ENCODE data around the gene SLC12A4.
"Not testable (repeated sequence)": the region's sequence is repeated elsewhere in the genome, so short reads cannot be mapped to it uniquely, and the experiment has no call there.

The SLC12A4 gene

DNA sequence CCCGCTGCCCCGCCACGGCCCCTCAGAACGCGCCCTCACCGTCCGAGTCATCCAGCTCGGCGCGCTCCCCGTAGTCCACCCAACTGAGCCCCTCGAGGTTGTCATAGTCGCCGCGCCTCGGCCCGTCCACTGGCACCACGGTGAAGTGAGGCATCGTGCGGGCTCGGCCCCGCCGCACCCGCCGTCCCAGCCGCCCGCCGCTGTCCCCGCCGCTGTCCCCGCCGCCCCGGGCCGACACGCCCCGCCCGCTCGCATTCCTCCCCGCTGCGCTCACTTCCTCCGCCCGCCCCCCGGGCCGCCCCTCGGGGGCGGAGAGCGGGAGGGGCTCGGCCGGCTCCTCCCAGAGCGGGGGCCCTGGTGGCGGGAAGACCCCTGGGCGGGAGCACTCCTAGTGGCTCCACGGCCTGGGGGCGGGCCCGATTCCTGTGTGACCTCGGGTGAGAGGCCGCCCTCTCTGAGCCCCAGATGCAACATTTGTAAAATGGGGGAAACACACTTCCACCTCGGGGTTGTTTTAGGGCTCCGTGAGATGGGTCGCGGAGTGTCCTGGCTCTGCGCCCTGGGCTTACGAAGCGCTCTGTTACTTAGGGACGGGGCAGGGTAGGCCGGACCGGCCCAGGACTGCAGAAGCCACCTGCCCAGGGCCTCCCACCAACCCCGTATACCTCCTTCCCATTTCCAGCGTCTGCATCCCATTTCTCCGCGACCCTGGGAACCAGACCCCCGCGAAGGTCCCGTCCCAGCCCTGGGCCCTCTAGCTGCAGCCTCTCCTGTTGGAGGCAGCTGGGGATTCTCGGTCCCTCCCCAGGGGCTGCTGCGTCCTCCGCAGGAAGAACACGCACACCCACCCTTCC, at the start of gene SLC12A4:
SLC12A4 (minus strand) TSS at position 238 of the 854 bp plus-strand sequence; CDS start at position 154, 84 bp downstream.
- DNase-seq: peak; percentile 43

DNA sequence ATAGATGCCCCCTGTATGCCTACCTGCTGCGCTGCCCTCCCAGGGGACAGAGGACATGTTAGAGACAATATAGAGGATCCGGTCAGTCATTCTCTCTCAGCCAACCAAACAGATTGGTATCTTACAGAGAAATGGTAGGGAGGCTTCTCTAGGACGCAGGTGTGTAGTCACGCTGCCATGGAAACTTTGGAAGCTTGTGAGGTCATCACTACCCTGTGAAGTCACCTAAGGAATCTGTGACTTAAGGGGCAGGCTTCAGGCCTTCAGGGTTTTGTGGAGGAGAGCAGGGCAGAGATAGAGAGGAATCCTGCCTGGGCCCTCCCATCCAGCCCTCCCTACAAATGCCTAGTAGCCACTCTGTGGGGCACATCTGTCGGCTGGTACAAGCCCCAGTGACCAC, 47.2 kb upstream of the SLC12A4 start, which contains the start of gene DPEP2NB:
DPEP2NB (minus strand) TSS at position 231 of the 400 bp plus-strand sequence; CDS start at position 90, 141 bp downstream.
- DNase-seq: no peak

DNA sequence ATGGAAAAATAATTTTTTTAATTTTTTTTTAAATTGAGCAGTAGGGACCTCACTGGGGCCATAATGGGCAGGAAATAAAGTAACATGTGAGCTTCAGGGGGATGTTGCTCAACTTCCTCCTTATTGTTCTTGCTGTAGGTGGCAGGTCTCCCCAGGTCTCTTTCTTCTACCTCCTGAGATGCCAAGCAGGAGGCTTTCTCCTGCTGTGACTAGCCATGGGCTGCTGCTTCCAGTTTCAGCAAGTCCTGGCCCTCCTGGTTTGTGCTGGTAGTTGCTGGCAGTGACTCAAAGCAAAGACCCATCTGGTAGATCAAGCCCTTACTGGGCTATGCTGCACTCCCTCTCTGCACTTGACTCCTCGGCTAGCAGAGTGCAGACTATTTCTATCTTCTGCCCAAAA, 45.0 kb upstream of the SLC12A4 start:
- DNase-seq: peak; percentile 39

DNA sequence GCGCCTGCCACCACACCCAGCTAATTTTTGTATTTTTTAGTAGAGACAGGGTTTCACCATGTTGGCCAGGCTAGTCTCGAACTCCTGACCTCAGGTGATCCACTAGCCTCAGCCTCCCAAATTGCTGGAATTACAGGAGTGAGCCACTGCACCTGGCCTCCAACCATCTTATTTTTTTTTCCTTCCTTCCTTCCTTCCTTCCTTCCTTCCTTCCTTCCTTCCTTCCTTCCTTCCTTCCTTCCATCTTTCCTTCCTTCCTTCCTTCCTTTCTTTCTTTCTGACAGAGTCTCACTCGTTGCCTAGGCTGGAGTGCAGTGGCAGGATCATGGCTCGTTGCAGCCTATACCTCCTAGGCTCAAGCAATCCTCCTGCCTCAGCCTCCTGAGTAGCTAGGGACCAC, 41.4 kb upstream of the SLC12A4 start:
- not testable (repeated sequence) for DNase-seq

DNA sequence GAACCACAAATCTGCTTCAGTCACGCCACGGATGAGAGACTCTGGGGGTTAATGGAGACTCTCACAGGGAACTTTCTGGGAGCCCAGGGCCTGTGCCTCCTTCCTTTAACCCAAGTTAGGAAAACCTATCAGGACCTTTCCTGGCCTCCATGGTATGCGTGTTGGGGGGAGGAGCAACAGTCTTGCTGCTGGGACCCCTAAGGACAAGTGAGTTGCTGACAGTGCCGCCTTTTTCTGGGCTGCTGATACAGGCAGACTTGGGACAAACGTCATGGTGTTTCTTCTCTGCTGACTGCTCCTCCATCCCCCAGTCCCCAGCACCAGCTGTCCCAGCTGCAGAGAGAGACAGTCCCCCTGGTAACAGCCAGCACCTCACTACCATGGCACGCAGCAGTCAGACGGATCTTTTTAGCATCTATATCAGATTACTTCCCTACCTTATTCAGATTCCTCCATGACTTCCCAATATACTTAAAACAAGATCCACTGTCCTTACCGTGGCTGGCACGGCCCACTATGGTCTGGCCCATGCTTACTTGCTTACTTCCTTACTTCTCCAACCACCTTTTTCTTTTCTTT, 40.8 kb upstream of the SLC12A4 start:
- DNase-seq: no peak

DNA sequence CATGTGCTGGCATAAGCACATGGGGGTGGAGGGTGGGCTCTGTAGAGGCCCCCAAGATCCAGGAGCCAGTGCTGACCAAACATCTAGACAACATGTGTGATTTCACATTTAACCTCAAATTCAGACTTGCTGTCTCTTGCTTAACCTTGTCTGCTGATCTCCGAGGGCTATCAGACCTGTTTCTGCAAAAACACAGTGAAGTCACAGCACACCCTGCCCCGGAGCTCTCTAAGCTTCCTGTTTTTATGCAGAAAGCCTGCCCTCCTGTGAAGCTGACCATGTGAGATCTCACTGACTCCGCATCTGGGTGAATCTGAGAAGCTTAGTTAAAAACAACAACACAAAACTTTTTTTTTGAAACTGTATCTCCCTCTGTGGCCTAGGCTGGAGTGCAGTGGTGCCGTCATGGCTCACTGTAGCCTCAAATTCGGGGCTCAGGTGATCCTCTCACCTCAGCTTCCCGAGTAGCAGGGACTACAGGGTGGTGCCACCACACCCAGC, 37.4 kb upstream of the SLC12A4 start:
- peak; percentile 68 for DNase-seq

DNA sequence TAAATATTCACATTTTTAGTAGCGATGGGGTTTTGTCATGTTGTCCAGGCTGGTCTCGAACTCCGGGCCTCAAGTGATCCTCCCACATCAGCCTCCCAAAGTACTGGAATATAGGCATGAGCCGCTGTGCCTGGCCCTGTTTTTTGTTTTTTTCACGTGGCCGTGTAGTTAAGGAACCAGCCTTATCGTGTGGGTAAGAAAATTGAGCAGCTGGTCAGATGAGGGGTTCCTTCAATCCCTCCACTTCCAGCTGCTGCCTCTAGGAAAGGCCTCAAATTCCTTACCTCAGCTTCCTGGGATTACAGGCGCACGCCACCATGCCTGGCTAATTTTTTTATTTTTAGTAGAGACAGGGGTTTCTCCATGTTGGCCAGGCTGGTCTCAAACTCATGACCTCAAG, 36.8 kb upstream of the SLC12A4 start:
- DNase-seq: no peak

DNA sequence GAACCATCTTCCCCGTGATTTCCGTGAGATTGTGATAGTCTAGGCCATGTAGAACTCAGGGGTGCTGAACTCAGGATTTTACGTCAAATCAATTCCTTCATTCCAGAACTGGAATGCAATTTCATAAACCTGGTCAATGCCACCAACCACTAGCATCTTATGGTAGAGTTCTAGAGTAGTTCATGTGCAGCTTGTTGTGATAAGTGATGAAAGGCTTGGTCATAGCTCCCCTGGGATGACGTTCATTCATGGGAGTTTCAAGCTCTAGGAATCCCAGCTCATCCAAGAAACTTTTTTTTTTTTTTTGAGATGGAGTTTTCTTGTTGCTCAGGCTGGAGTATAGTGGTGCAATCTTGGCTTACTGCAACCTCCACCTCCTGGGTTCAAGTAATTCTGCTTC, 34.6 kb upstream of the SLC12A4 start:
- no peak for DNase-seq

DNA sequence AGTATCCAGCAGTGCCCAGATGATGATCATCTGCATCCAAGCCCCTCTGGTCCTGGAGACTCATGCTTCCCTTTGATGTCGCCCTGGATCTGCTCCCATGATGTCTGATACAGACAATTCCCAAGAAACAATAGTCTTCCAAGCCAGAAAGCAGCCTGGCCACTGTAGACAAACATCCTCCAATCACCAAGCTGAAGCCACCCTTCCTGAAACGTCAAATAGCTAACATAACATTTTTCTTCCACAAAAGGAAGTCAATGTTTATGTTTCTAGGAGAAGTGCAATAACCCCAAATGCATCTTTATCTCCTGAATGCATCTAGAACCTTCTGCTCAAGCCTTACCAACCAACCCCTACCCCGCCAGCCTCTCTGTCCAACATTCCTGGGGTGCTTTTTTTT, 32.0 kb upstream of the SLC12A4 start:
- no peak for DNase-seq

DNA sequence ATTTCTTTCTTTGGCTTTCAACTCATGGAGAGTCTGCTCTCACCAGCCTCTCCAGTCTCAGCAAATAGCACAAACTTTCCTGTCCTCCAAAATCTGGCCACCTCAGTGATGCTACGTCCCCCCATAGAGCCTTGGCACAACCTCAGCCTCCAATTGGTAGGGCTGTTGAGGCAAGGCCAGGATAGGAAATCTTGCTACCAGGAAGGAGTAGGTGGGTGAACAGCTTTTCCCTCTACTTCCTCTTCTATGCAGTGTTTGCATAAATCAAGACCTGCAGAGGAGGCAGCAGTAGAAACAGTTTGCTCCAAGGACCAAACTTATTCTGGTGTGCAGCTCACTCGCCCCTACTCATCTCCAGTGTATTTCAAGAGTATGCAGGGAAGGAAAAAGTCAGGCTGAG, 31.5 kb upstream of the SLC12A4 start:
- DNase-seq: peak; percentile 16

DNA sequence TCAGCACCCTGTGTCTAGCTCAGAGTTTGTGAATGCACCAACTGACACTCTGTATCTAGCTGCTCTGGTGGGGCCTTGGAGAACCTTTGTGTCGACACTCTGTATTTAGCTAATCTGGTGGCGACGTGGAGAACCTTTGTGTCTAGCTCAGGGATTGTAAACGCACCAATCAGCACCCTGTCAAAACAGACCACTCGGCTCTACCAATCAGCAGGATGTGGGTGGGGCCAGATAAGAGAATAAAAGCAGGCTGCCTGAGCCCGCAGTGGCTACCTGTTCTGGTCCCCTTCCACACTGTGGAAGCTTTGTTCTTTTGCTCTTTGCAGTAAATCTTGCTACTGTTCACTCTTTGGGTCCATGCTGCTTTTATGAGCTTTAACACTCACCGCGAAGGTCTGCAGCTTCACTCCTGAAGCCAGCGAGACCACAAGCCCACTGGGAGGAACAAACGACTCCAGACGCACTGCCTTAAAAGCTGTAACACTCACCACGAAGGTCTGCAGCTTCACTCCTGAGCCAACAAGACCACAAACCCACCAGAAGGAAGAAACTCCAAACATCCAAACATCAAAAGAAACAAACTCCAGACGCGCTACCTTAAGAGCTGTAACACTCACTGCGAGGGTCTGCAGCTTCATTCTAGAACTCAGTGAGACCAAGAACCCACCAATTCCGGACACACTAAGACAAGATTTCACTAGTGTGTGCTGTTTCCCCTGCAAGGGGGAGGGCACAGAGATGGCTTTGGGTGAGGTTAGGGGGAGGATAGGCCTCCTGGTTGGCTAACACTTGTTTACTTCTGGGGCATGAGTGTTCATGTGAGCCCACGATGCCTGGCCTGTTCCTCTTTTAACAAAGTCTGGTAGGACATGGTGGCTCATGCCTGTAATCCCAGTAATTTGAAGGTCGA, 30.6 kb upstream of the SLC12A4 start, which contains the start of gene DPEP2:
DPEP2 (minus strand) TSS at position 706 of the 910 bp plus-strand sequence. CDS start 6,272 bp downstream, outside the sequence.
- DNase-seq: peak; percentile 77

DNA sequence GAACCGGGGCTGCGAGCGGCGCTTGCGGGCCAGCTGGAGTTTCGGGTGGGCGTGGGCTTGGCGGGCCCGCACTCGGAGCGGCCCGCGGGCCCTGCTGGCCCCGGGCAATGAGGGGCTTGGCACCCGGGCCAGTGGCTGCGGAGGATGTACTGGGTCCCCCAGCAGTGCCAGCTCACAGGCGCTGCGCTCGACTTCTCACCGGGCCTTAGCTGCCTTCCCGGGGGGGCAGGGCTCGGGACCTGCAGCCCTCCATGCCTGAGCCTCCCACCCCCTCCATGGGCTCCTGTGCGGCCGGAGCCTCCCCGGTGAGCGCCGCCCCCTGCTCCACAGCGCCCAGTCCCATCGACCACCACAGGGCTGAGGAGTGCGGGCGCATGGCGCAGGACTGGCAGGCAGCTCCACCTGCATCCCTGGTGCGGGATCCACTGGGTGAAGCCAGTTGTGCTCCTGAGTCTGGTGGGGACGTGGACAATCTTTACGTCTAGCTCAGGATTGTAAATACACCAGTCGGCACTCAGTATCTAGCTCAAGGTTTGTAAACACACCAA, 29.9 kb upstream of the SLC12A4 start:
- DNase-seq: not testable (repeated sequence)

DNA sequence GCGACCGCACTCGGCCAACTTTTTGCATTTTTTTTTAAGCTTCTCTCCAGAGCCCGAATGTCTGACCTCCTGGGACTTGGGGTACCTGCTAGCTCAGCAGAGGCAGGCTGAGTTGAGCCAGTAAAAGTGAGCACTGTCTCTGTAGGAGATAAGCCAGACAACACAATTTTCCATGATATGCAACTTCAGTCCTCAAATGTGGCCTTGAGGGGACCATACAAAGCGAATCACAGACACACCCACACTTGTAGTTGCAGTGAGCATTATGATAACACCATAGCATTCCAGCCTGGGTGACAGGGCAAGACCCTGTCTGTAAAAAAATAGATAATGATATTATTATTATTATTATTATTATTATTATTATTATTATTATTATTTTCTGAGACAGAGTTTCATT, 28.2 kb upstream of the SLC12A4 start:
- no peak for DNase-seq

DNA sequence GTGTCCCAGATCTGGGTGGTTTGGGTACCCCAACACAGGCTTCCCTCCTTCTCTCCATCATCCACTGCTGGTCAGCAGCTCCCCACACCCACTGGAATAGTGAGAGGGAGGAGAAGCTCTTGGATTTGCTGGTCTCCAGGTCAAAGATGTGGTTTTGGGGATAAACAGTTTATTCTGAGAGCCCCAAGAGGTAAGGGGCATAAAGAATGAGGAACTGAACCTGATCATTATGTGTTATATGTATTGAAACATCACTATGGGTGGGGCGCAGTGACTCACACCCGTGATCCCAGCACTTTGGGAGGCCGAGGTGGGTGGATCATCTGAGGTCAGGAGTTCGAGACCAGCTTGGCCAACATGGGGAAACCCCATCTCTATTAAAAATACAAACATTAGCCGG, 27.0 kb upstream of the SLC12A4 start:
- DNase-seq: no peak

DNA sequence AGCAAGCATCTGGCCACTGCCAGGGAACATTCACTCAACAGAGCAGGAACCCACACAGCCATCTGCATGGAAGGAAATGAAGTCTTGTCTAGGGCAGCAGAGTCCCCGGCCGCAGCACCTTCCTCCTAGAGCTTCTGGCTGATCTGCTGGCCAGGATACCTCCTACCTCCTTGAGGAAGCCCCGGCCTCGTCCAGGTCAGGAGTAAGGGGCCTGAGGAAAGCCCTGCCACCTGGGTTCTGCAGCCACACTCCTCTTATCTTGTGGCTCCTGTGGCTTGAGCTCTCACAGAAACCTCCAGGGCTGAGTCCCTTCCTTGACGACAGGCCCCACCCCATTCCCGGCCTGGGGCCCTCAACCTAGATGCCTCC, 25.6 kb upstream of the SLC12A4 start:
- DNase-seq: not testable (repeated sequence)

DNA sequence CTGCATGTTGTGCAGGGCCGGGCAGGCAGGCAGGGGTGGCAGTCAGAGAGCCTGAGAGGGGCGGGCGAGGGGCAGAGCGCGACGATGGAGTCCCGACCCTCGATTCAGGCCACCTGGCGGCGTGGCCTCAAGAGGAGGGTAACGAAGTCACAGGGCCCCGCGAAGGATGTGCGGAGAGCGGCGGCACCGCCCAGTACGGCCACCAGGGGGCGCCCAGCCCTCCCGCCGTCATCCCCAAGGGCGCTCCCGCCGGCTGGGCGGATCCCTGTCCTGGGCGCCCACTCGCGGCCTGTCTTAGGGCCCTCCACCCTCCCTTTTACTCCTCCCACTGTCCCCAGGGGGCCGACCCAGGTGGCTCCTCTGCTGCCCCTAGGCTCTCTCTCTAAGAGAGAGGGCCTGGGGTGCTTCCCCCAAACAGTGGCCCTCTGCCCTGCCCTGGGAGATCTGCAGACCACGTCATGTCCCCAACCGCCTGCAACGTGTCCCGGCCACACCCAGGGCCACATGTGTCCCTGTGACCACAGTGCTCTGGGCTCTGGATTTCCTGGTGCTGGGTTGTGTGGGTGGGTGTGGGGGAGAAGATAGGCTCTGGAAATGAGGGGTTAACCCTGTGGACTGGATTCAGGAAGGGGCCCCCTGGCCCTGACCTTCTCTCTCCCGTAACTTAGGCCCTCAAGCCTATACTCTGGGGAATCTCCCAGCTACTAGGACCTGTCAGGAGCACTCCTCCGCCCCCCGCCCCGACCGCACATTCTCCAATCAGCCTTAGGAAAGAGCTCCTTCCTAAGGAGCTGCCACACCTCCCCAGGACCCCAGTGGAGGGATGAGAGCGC, 25.0 kb upstream of the SLC12A4 start:
- DNase-seq: peak; percentile 73

DNA sequence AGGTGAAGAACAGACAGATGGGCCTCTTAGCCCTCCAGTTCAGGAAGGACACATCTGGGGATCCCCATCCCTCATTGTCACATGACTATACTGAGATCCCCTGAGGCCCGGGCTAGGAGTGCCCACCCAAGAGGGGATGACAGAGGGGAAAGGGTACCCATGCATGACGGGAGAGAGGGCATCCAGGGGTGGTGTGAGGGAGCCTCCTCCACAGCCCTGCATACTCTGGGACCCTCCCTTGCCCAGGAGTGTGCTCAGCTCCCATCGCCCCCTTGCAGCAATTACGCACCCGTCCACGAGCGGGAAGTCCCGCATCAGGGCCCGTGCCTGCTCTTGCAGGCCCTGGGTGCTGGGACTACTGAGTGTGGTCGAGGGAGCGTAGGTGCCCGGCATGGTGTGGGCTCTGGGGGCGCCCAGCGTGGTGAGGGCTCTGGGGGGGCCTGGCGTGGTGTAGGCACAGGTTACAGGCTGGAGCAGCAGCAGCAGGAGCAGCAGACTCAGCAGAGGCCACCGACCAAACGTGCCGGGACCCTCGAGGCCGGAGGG, 24.3 kb upstream of the SLC12A4 start:
- DNase-seq: no peak

DNA sequence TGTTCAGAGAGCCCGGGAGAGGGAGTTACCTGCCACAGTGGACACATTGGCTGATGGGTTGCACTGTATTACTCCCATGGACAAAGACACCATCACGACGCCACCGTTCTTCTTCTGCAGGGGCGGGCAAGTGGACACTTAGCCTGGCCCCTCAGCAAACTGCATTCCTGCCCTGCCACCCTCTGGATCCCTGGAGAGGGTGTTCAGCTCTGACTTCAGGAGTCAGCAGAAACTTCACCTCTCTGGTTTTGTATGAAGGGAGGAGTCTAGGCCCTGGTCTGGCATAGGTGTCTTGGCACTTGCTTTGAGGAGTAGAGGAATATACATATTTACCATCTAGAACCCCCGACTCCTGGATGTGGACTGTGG, 21.6 kb upstream of the SLC12A4 start:
- DNase-seq: no peak

DNA sequence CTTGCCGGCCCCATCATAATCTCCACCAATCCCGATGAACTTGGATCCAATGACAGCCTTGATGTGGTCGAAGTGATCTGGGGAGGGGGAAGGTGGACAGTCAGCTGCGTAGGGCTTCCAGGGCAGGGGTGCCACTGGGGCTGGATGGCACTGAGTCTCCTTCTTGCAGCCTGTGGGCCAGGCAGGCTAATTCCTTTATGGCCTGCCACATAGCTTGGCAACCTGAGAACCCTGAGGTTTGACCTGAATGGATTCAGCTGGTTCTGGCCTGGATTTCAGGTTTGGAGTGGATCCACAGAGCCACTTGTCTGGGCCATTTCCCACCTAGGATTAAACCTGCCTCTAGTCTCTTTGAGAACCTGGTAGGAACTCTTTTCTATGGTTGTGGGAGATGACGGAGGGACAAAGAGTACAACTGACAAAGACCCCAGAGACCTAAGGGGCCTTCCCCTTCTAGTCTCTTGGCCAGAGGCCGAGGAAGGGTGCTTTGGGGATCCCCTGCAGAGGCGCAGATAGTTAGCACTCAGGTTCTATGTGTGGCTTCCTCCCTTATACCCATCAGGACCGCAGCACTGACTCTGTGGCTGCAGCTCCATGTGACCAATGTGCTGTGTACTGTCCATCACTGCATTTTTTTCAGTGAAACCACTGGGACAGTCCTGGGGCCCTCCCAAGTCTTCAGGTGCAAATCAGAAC, 21.0 kb upstream of the SLC12A4 start:
- DNase-seq: no peak

DNA sequence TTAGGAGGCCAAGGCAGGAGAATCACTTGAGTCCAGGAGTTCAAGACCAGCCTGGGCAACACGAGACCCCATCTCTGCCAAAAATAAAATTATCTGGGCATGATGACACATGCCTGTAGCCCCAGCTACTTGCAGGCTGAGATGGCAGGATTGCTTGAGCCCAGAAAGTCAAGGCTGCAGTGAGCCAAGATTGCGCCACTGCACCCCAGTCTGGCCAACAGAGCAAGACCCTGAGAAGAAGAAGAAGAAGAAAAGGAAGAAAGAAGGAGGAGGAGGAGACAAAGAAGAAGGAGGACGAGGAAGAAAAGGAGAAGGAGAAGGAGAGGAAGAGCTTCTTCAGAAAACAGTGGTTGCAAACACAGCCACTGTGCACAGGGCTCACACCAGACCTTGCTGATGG, 20.2 kb upstream of the SLC12A4 start:
- DNase-seq: no peak
